ENCODE data around the gene PDZD2.

PDZD2 gene

GRCh38 chr5:32147959-32148358 is 509.0 kb downstream of the PDZD2 start:
- Histone ChIP-seq H3K27me3 (replicated peaks; ENCODE audit: insufficient read depth, low read length) (no peaks in the 10 kb centered on the region), H3K79me2 (ENCODE audit: low read length) (peaks cover 96% of the 10 kb centered on the region), H2AFZ (ENCODE audit: low read length) (no peak overlapping the region), H3K9me2 (replicated peaks; ENCODE audit: insufficient read depth, low read length) (no peaks in the 10 kb centered on the region), H3K4me2 (ENCODE audit: low read depth, low read length) (no peak overlapping the region), H3K9me3 (replicated peaks; ENCODE audit: insufficient read depth, low read length) (no peaks in the 10 kb centered on the region), H4K20me1 (ENCODE audit: insufficient read depth, low read length) (peaks cover 77% of the 10 kb centered on the region), H3K4me1 (ENCODE audit: low read length) (no peaks in the 10 kb centered on the region), H3K9ac (ENCODE audit: low read length) (no peak overlapping the region), H3K36me3 (replicated peaks; ENCODE audit: insufficient read depth, low read length) (peaks cover 2% of the 10 kb centered on the region; the same call in 1 of the 2 replicates), H3K4me3 (ENCODE audit: low read length) (no peak overlapping the region), H3F3A (ENCODE audit: insufficient read depth, low read length) (no peaks in the 10 kb centered on the region), H3K27ac (ENCODE audit: low read length) (no peak overlapping the region)
- no peak for TF ChIP-seq EZH2 (optimal IDR thresholded peaks at IDR 0.05; ENCODE audit: low read depth, low read length)
- no peak for TF ChIP-seq EZH2phosphoT487 (IDR thresholded peaks at IDR 0.05; ENCODE audit: low read length)
- TF ChIP-seq, protein P1, sequence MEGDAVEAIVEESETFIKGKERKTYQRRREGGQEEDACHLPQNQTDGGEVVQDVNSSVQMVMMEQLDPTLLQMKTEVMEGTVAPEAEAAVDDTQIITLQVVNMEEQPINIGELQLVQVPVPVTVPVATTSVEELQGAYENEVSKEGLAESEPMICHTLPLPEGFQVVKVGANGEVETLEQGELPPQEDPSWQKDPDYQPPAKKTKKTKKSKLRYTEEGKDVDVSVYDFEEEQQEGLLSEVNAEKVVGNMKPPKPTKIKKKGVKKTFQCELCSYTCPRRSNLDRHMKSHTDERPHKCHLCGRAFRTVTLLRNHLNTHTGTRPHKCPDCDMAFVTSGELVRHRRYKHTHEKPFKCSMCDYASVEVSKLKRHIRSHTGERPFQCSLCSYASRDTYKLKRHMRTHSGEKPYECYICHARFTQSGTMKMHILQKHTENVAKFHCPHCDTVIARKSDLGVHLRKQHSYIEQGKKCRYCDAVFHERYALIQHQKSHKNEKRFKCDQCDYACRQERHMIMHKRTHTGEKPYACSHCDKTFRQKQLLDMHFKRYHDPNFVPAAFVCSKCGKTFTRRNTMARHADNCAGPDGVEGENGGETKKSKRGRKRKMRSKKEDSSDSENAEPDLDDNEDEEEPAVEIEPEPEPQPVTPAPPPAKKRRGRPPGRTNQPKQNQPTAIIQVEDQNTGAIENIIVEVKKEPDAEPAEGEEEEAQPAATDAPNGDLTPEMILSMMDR (IDR thresholded peaks at IDR 0.05; ENCODE audit: low read length) = no peak
- no peak for DNase-seq

- Histone ChIP-seq H3K36me3 (replicated peaks; ENCODE audit: insufficient read depth, low read length) (peaks cover 3% of the 10 kb centered on the region; the same call in 1 of the 2 replicates), H3K9ac (ENCODE audit: low read length) (no peak overlapping the region), H4K20me1 (ENCODE audit: insufficient read depth, low read length) (peaks cover 76% of the 10 kb centered on the region), H3K9me2 (replicated peaks; ENCODE audit: insufficient read depth, low read length) (no peaks in the 10 kb centered on the region), H2AFZ (ENCODE audit: low read length) (no peak overlapping the region), H3K27me3 (replicated peaks; ENCODE audit: insufficient read depth, low read length) (no peaks in the 10 kb centered on the region), H3K9me3 (replicated peaks; ENCODE audit: insufficient read depth, low read length) (no peaks in the 10 kb centered on the region), H3F3A (ENCODE audit: insufficient read depth, low read length) (peaks cover 7% of the 10 kb centered on the region; the same call in 1 of the 2 replicates), H3K27ac (ENCODE audit: low read length) (no peak overlapping the region), H3K79me2 (ENCODE audit: low read length) (peaks cover 100% of the 10 kb centered on the region), H3K4me3 (ENCODE audit: low read length) (no peak overlapping the region), H3K4me2 (ENCODE audit: low read depth, low read length) (no peak overlapping the region), H3K4me1 (ENCODE audit: low read length) (peaks cover 16% of the 10 kb centered on the region)
- TF ChIP-seq EZH2phosphoT487 (IDR thresholded peaks at IDR 0.05; ENCODE audit: low read length) (no peak), EZH2 (optimal IDR thresholded peaks at IDR 0.05; ENCODE audit: low read depth, low read length) (no peak)
- TF ChIP-seq, protein P1 (IDR thresholded peaks at IDR 0.05; ENCODE audit: low read length) = no peak
- DNase-seq = no peak
Observed at GRCh38 chr5:32150366-32150765, 511.4 kb downstream of the PDZD2 start.

- no peak overlapping the region for H3K27ac ChIP-seq (ENCODE audit: low read length)
Observed at GRCh38 chr5:32151198-32151597, 512.3 kb downstream of the PDZD2 start.

More at GRCh38 chr5:32151198-32151597, 512.3 kb downstream of the PDZD2 start:
- TF ChIP-seq EZH2phosphoT487 (IDR thresholded peaks at IDR 0.05; ENCODE audit: low read length) (no peak), EZH2 (optimal IDR thresholded peaks at IDR 0.05; ENCODE audit: low read depth, low read length) (no peak)
- TF ChIP-seq, protein P1 (IDR thresholded peaks at IDR 0.05; ENCODE audit: low read length) = no peak
- Histone ChIP-seq H3K27me3 (replicated peaks; ENCODE audit: insufficient read depth, low read length) (no peaks in the 10 kb centered on the region), H3K4me1 (ENCODE audit: low read length) (peaks cover 18% of the 10 kb centered on the region), H3K79me2 (ENCODE audit: low read length) (peaks cover 100% of the 10 kb centered on the region), H4K20me1 (ENCODE audit: insufficient read depth, low read length) (peaks cover 68% of the 10 kb centered on the region), H3F3A (ENCODE audit: insufficient read depth, low read length) (peaks cover 8% of the 10 kb centered on the region; the same call in 1 of the 2 replicates), H3K4me2 (ENCODE audit: low read depth, low read length) (no peak overlapping the region), H3K9ac (ENCODE audit: low read length) (no peak overlapping the region), H3K9me2 (replicated peaks; ENCODE audit: insufficient read depth, low read length) (no peaks in the 10 kb centered on the region), H2AFZ (ENCODE audit: low read length) (no peak overlapping the region), H3K4me3 (ENCODE audit: low read length) (no peak overlapping the region), H3K36me3 (replicated peaks; ENCODE audit: insufficient read depth, low read length) (peaks cover 3% of the 10 kb centered on the region; the same call in 1 of the 2 replicates), H3K9me3 (replicated peaks; ENCODE audit: insufficient read depth, low read length) (no peaks in the 10 kb centered on the region)
- DNase-seq = no peak

Measured in MM.1S (cell line).